Measurements from ENCODE around the gene LHFPL2. TPM values are rescaled to one million over a fixed set of nuclear protein-coding genes. Genes with fewer than 3 reads are reported as not detected.

The LHFPL2 gene
- total and polyA plus RNA-seq, 7 donors, result 1.1 to 6.4 (median 3.6) TPM

GRCh38 chr5:78560000-78560855 lies 88.3 kb downstream of the LHFPL2 start:
- Histone ChIP-seq H3K27ac (no peak overlapping the region), H3K27me3 (ENCODE audit: insufficient read depth in 3 of 3, low read length in 2 of 3) (no peaks in the 10 kb centered on the region), H3K4me1 (peaks cover 6% of the 10 kb centered on the region), H3K9me3 (no peaks in the 10 kb centered on the region), H3K4me3 (no peak overlapping the region), H3K36me3 (ENCODE audit: insufficient read depth in 1 of 2, low read depth in 1 of 2) (no peaks in the 10 kb centered on the region)
- intact Hi-C loops (cut with DNase I), result no loop called here
- DNase-seq (no peak), ATAC-seq (peak in 2 of 4 donors; percentile 19 to 42)
- 77 to 88% (median 81%) methylated on average over 6 of the region's 6 CpGs for WGBS, 3 donors
- no peak for TF ChIP-seq CTCF (IDR thresholded peaks at IDR 0.05)

- no peak overlapping the region for H3K4me3 ChIP-seq
- no peaks in the 10 kb centered on the region for H3K36me3 ChIP-seq (ENCODE audit: insufficient read depth in 1 of 2, low read depth in 1 of 2)
- intact Hi-C loops (cut with DNase I), result no loop called here
- no peaks in the 10 kb centered on the region for H3K27me3 ChIP-seq (ENCODE audit: insufficient read depth in 3 of 3, low read length in 2 of 3)
- no peak for TF ChIP-seq CTCF (IDR thresholded peaks at IDR 0.05)
- DNase-seq (no peak), ATAC-seq (peak in 2 of 4 donors; percentile 46 to 59)
- H3K4me1 ChIP-seq, result peaks cover 6% of the 10 kb centered on the region
- WGBS, 3 donors, result 26 to 66% (median 45%) methylated on average over 5 of the region's 5 CpGs
- no peaks in the 10 kb centered on the region for H3K9me3 ChIP-seq
- H3K27ac ChIP-seq, result no peak overlapping the region
Measured at GRCh38 chr5:78557601-78558000, 91.0 kb downstream of the LHFPL2 start.

- 44 to 65% (median 56%) methylated on average over 1 of the region's 1 CpG for WGBS, 3 donors
- H3K36me3 ChIP-seq (ENCODE audit: insufficient read depth in 1 of 2, low read depth in 1 of 2), result no peaks in the 10 kb centered on the region
- peak in 2 of 4 donors; percentile 47 to 55 for ATAC-seq
- intact Hi-C loops (cut with DNase I), result no loop called here
- H3K4me1 ChIP-seq, result peaks cover 5% of the 10 kb centered on the region
- no peak overlapping the region for H3K27ac ChIP-seq
- no peak for TF ChIP-seq CTCF (IDR thresholded peaks at IDR 0.05)
- no peaks in the 10 kb centered on the region for H3K9me3 ChIP-seq
- no peaks in the 10 kb centered on the region for H3K27me3 ChIP-seq (ENCODE audit: insufficient read depth in 3 of 3, low read length in 2 of 3)
- no peak for DNase-seq
- H3K4me3 ChIP-seq, result no peak overlapping the region
Measured at GRCh38 chr5:78555870-78556269, 92.7 kb downstream of the LHFPL2 start.

GRCh38 chr5:78554670-78555069 lies 93.9 kb downstream of the LHFPL2 start:
- ATAC-seq, result no peak

More at GRCh38 chr5:78554670-78555069, 93.9 kb downstream of the LHFPL2 start:
- no peak for TF ChIP-seq CTCF (IDR thresholded peaks at IDR 0.05)
- Histone ChIP-seq H3K36me3 (ENCODE audit: insufficient read depth in 1 of 2, low read depth in 1 of 2) (no peaks in the 10 kb centered on the region), H3K4me1 (peaks cover 5% of the 10 kb centered on the region), H3K27ac (no peak overlapping the region), H3K27me3 (ENCODE audit: insufficient read depth in 3 of 3, low read length in 2 of 3) (no peaks in the 10 kb centered on the region), H3K9me3 (no peaks in the 10 kb centered on the region), H3K4me3 (no peak overlapping the region)
- 47 to 56% (median 50%) methylated on average over 3 of the region's 3 CpGs for WGBS, 3 donors
- intact Hi-C loops (cut with DNase I), result no loop called here
- no peak for DNase-seq
